Caco-2 (cell line): ENCODE results near the gene SOX5. TPM values are rescaled to one million over a fixed set of nuclear protein-coding genes. Genes with fewer than 3 reads are reported as not detected.

Experiments used
- BruUV-seq: library from RNA; stranded (reverse); fragments of 400-500 nt; replicated peaks from 2 replicates; lab custom pipeline; 2021; lab: Mats Ljungman, UMichigan
- CTCF ChIA-PET: fragments of 300-600 bp; sonication (Branson Sonifier 250); formaldehyde crosslinking; loops from one replicate; lab custom pipeline; 2022; ENCODE audit warnings: antibody characterized with exemption; lab: Charles Lee
- POLR2A ChIA-PET: fragments of 300-600 bp; sonication (Branson Sonifier 250); formaldehyde crosslinking; loops from one replicate; lab custom pipeline; 2022; ENCODE audit warnings: antibody characterized with exemption; lab: Charles Lee
- DNase-seq, 2 experiments: peaks; one replicate each; pipeline versions ENCODE4 v3.0.0 to v3.0.0-alpha.2; 2020 to 2022
- H3K27me3 ChIP-seq: replicated peaks from 2 replicates; pipeline ENCODE4 v1.6.0; 2011; ENCODE audit warnings: low read length; ENCODE audit not compliant: control insufficient read depth, insufficient read depth
- H3K36me3 ChIP-seq: 2 replicates; pipeline ENCODE4 v1.5.1; 2011; ENCODE audit warnings: low read length; ENCODE audit not compliant: control insufficient read depth, insufficient read depth
- H3K4me1 ChIP-seq: fragments of 250-450 bp; sonication (Bioruptor Pico); 2 replicates; pipeline ENCODE4 v1.5.1; 2020; ENCODE audit warnings: mild to moderate bottlenecking
- H3K4me3 ChIP-seq: 2 replicates; pipeline ENCODE4 v1.5.1; 2011; ENCODE audit warnings: low read depth, mild to moderate bottlenecking, control low read depth, low read length
- H3K9me3 ChIP-seq: fragments of 250-450 bp; sonication (Bioruptor Pico); 2 replicates; pipeline ENCODE4 v1.5.1; 2020; ENCODE audit warnings: mild to moderate bottlenecking, moderate library complexity
- H3K27ac Mint-ChIP-seq: one replicate; pipeline ENCODE4 v1.8.0; 2022; ENCODE audit warnings: mixed read lengths; ENCODE audit not compliant: unreplicated experiment
- H3K27me3 Mint-ChIP-seq: one replicate; pipeline ENCODE4 v1.8.0; 2022; ENCODE audit warnings: mixed read lengths; ENCODE audit not compliant: insufficient read depth, unreplicated experiment
- H3K36me3 Mint-ChIP-seq: one replicate; pipeline ENCODE4 v1.8.0; 2022; ENCODE audit warnings: mild to moderate bottlenecking, mixed read lengths; ENCODE audit not compliant: insufficient read depth, unreplicated experiment
- H3K4me1 Mint-ChIP-seq: one replicate; pipeline ENCODE4 v1.8.0; 2022; ENCODE audit warnings: low read depth, mixed read lengths; ENCODE audit not compliant: unreplicated experiment
- H3K4me3 Mint-ChIP-seq: one replicate; pipeline ENCODE4 v1.8.0; 2022; ENCODE audit warnings: mild to moderate bottlenecking, moderate library complexity, mixed read lengths; ENCODE audit not compliant: unreplicated experiment
- H3K9me3 Mint-ChIP-seq: one replicate; pipeline ENCODE4 v1.8.0; 2022; ENCODE audit warnings: mixed read lengths; ENCODE audit not compliant: unreplicated experiment
- CTCF ChIP-seq, 2 experiments: fragments of 200-600 bp in 1 of 2; IDR thresholded peaks; 1 replicate in 1 of 2; 2 replicates in 1 of 2; pipeline versions ENCODE4 v1.5.1 to v1.8.0; 2011 to 2022; ENCODE audit warnings: antibody characterized with exemption in 1 of 2, control low read depth in 1 of 2, inconsistent platforms in 1 of 2, low read depth in 1 of 2, low read length in 1 of 2, mild to moderate bottlenecking in 1 of 2, moderate library complexity in 1 of 2; ENCODE audit not compliant: insufficient read depth in 1 of 2, severe bottlenecking in 1 of 2, unreplicated experiment in 1 of 2
- intact Hi-C: fragments of 100-400 bp; cut with micrococcal nuclease; formaldehyde crosslinking; loops from one replicate; pipeline ENCODE4 v1.10.0; 2022; ENCODE audit not compliant: unreplicated experiment
- total RNA-seq: library from RNA; stranded (reverse); gene quantifications from 2 replicates; pipeline ENCODE4 v1.2.3, GENCODE V29; 2022

Gene SOX5
- total RNA-seq, 1 experiment from 2014 or later, result 15.4 TPM

DNA sequence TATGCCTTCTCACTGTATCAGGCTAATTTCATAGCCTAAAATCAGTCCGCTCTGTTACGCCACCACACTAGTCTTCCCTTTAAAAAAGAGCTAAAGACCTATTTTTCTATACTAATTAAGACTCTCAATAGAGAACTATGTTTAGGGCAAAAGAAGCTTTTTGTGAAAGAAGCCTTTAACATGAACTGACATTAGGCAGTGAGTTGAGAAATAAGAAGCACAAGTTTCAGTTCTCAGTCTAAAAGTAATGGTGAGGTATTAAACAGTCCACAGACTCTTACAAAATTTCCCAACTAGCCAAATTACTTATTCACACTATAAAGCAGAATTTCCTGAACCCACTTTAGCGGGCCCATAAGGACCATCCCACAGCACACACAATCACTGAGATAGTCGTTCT, 93.7 kb downstream of the SOX5 start:
- Histone ChIP-seq H3K4me1 (no peaks in the 10 kb centered on the region), H3K27me3 (no peaks in the 10 kb centered on the region), H3K36me3 (no peaks in the 10 kb centered on the region), H3K4me3 (no peak overlapping the region), H3K9me3 (peaks cover 4% of the 10 kb centered on the region; the same call in 1 of the 2 replicates)
- ChIA-PET CTCF (no interaction called here), POLR2A (no interaction called here)
- no peak overlapping the region for H3K27ac Mint-ChIP-seq
- no TSS peak for BruUV-seq
- H3K27me3 Mint-ChIP-seq, result no peaks in the 10 kb centered on the region
- peaks cover 8% of the 10 kb centered on the region for H3K36me3 Mint-ChIP-seq
- H3K4me3 Mint-ChIP-seq, result no peak overlapping the region
- no peak for TF ChIP-seq CTCF (IDR thresholded peaks at IDR 0.05; ENCODE audit: insufficient read depth in 1 of 2, low read depth in 1 of 2, low read length in 1 of 2, severe bottlenecking in 1 of 2, unreplicated experiment in 1 of 2)
- H3K9me3 Mint-ChIP-seq, result peaks cover 20% of the 10 kb centered on the region
- intact Hi-C loops, result no loop called here
- H3K4me1 Mint-ChIP-seq, result no peaks in the 10 kb centered on the region
- no peak for DNase-seq

DNA sequence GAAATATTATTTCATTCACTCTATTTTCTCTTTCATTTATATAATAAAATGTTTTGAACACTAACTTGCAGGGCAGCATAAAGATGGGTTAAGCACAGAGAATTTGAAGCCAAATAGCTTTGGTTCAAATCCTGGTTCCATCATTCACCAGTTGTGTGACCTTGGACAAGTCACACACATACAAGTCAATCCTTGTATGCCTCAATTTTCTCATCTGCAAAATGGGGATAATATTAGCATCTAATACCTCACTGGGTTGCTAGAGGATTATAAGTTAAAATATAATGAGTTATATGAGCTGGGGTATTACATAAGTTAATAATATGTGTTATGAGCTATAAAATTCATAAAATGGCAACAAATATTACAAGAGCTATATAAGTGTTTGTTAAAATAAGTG, 94.9 kb downstream of the SOX5 start:
- BruUV-seq, result no TSS peak
- Mint-ChIP-seq H3K4me3 (no peak overlapping the region), H3K27ac (no peak overlapping the region), H3K27me3 (no peaks in the 10 kb centered on the region), H3K36me3 (peaks cover 2% of the 10 kb centered on the region), H3K4me1 (no peaks in the 10 kb centered on the region), H3K9me3 (peaks cover 13% of the 10 kb centered on the region)
- Histone ChIP-seq H3K27me3 (no peaks in the 10 kb centered on the region), H3K4me3 (no peak overlapping the region), H3K4me1 (no peaks in the 10 kb centered on the region), H3K36me3 (no peaks in the 10 kb centered on the region), H3K9me3 (no peaks in the 10 kb centered on the region)
- TF ChIP-seq CTCF (IDR thresholded peaks at IDR 0.05; ENCODE audit: insufficient read depth in 1 of 2, low read depth in 1 of 2, low read length in 1 of 2, severe bottlenecking in 1 of 2, unreplicated experiment in 1 of 2), result no peak
- intact Hi-C loops, result no loop called here
- DNase-seq, result no peak
- ChIA-PET CTCF (no interaction called here), POLR2A (no interaction called here)

- H3K4me3 Mint-ChIP-seq, result no peak overlapping the region
- DNase-seq, result no peak
- no peaks in the 10 kb centered on the region for H3K27me3 Mint-ChIP-seq
- Histone ChIP-seq H3K9me3 (no peaks in the 10 kb centered on the region), H3K36me3 (no peaks in the 10 kb centered on the region), H3K4me3 (no peak overlapping the region), H3K4me1 (no peaks in the 10 kb centered on the region), H3K27me3 (no peaks in the 10 kb centered on the region)
- BruUV-seq, result no TSS peak
- CTCF ChIA-PET, result no interaction called here
- POLR2A ChIA-PET, result no interaction called here
- no peak for TF ChIP-seq CTCF (IDR thresholded peaks at IDR 0.05; ENCODE audit: insufficient read depth in 1 of 2, low read depth in 1 of 2, low read length in 1 of 2, severe bottlenecking in 1 of 2, unreplicated experiment in 1 of 2)
- H3K9me3 Mint-ChIP-seq, result peaks cover 4% of the 10 kb centered on the region
- no peaks in the 10 kb centered on the region for H3K4me1 Mint-ChIP-seq
- intact Hi-C loops, result no loop called here
- no peaks in the 10 kb centered on the region for H3K36me3 Mint-ChIP-seq
- no peak overlapping the region for H3K27ac Mint-ChIP-seq
Observed at GRCh38 chr12:23853640-23854039, 95.8 kb downstream of the SOX5 start.
